ENCODE data around the gene LZTR1.

DNA sequence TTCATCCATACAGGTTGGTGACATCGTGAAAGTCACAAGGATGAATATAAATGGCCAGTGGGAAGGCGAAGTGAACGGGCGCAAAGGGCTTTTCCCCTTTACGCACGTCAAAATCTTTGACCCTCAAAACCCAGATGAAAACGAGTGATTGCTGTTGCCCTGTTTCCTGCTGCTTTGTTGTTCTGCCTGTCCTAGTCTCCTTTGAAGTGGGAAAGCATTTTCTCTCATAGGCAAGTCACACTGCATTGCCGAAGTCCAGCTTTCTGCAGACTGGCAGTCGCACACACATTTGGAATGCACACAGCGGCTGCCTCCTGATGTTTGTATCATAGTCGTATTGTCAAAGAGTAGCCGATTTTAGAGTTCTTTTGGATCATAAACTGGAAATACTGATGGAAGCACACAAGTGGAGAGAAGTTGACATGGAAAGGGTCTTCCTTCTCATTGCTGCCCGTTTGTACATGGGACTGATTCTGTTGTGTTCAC is 32.4 kb upstream of the LZTR1 start:
- TF ChIP-seq POLR2A (IDR thresholded peaks at IDR 0.05) (no peak), CTCF (IDR thresholded peaks at IDR 0.05) (no peak)

Measured in uterus (tissue), 2 donors.